Naive thymus-derived CD4-positive, alpha-beta T cell (primary cell): ENCODE results near the gene COL5A1. TPM values are rescaled to one million over a fixed set of nuclear protein-coding genes. Genes with fewer than 3 reads are reported as not detected.

Source experiments
- ATAC-seq: fragments of 150-1000 bp; cut with Tn5 transposase; 2 replicates; pipeline ENCODE4 v1.10.0; 2021; ENCODE audit warnings: mild to moderate bottlenecking, moderate library complexity
- CTCF ChIA-PET: fragments of 350-600 bp; sonication (Branson Sonifier 250); formaldehyde crosslinking; loops from one replicate; lab custom pipeline; 2021; ENCODE audit warnings: antibody characterized with exemption; lab: Charles Lee
- POLR2A ChIA-PET: fragments of 350-600 bp; sonication (Branson Sonifier 250); formaldehyde crosslinking; loops from one replicate; lab custom pipeline; 2021; ENCODE audit warnings: antibody characterized with exemption, inconsistent platforms; lab: Charles Lee
- DNase-seq, 9 donors: peaks; one replicate each; pipeline versions ENCODE4 v3.0.0 to v3.0.0-alpha.2; 2020 to 2022; ENCODE audit warnings: mixed read lengths in 1 of 9
- H3K27ac ChIP-seq: one replicate; pipeline ENCODE4 v1.7.0; 2013; ENCODE audit warnings: mild to moderate bottlenecking, low read depth, low read length, moderate library complexity
- H3K27me3 ChIP-seq, 2 donors: one replicate each; pipeline ENCODE4 v1.7.0; 2013; ENCODE audit warnings: low read length in 2 of 2, mild to moderate bottlenecking in 2 of 2, moderate library complexity in 2 of 2; ENCODE audit not compliant: control insufficient read depth in 2 of 2, insufficient read depth in 2 of 2
- H3K36me3 ChIP-seq, 3 experiments: 1 replicate in 2 of 3; 2 replicates in 1 of 3; pipeline ENCODE4 v1.7.0; 2013; ENCODE audit warnings: low read length in 3 of 3, mild to moderate bottlenecking in 3 of 3, moderate library complexity in 1 of 3; ENCODE audit not compliant: insufficient read depth in 3 of 3, control insufficient read depth in 2 of 3
- H3K4me1 ChIP-seq, 2 donors: one replicate each; pipeline ENCODE4 v1.7.0; 2013; ENCODE audit warnings: low read length in 2 of 2, mild to moderate bottlenecking in 2 of 2, moderate library complexity in 1 of 2; ENCODE audit not compliant: control insufficient read depth in 2 of 2, insufficient read depth in 2 of 2
- H3K4me3 ChIP-seq: 2 replicates; pipeline ENCODE4 v1.7.0; 2013; ENCODE audit warnings: mild to moderate bottlenecking, low read length
- H3K9me3 ChIP-seq, 3 experiments: 1 replicate in 2 of 3; 2 replicates in 1 of 3; pipeline ENCODE4 v1.7.0; 2013; ENCODE audit warnings: low read length in 3 of 3; ENCODE audit not compliant: control insufficient read depth in 2 of 3
- H3K27ac Mint-ChIP-seq, 9 donors: one replicate each; pipeline ENCODE4 v1.8.0; 2020 to 2022; ENCODE audit warnings: mixed read lengths in 9 of 9, mild to moderate bottlenecking in 8 of 9, moderate library complexity in 5 of 9, inconsistent platforms in 2 of 9
- H3K27me3 Mint-ChIP-seq, 5 donors: one replicate each; pipeline ENCODE4 v1.8.0; 2021 to 2022; ENCODE audit warnings: mixed read lengths in 5 of 5, mild to moderate bottlenecking in 1 of 5
- H3K36me3 Mint-ChIP-seq, 5 donors: one replicate each; pipeline ENCODE4 v1.8.0; 2020 to 2022; ENCODE audit warnings: mixed read lengths in 5 of 5, mild to moderate bottlenecking in 3 of 5, inconsistent platforms in 1 of 5
- H3K4me1 Mint-ChIP-seq, 7 donors: one replicate each; pipeline ENCODE4 v1.8.0; 2020 to 2022; ENCODE audit warnings: mixed read lengths in 7 of 7, mild to moderate bottlenecking in 3 of 7, inconsistent platforms in 1 of 7
- H3K4me3 Mint-ChIP-seq, 10 donors: one replicate each; pipeline ENCODE4 v1.8.0; 2020 to 2022; ENCODE audit warnings: mild to moderate bottlenecking in 10 of 10, mixed read lengths in 10 of 10, moderate library complexity in 6 of 10, inconsistent platforms in 2 of 10
- H3K9me3 Mint-ChIP-seq, 11 donors: one replicate each; pipeline ENCODE4 v1.8.0; 2020 to 2022; ENCODE audit warnings: mixed read lengths in 11 of 11, mild to moderate bottlenecking in 4 of 11, inconsistent platforms in 1 of 11, moderate library complexity in 1 of 11
- intact Hi-C, 2 donors: fragments of 100-400 bp; cut with micrococcal nuclease; formaldehyde crosslinking; loops; one replicate each; pipeline ENCODE4 v1.15.1; 2023
- polyA plus RNA-seq, 2 donors: library from polyadenylated mRNA; unstranded; fragments of 300-500 nt; fragmentation: Illumina TruSeq; gene quantifications; one replicate each; pipeline ENCODE4 v1.2.3, GENCODE V29; 2021
- total RNA-seq, 6 experiments: library from RNA in 5 of 6; stranded (reverse) in 5 of 6; gene quantifications; 1 replicate in 5 of 6; 2 replicates in 1 of 6; pipeline ENCODE4 v1.2.3 and lab custom pipeline; 2021 to 2026

Gene COL5A1
- total and polyA plus RNA-seq, 7 experiments from 2014 or later: 0.16 to 0.56 (median 0.24) TPM; not detected in 2

DNA sequence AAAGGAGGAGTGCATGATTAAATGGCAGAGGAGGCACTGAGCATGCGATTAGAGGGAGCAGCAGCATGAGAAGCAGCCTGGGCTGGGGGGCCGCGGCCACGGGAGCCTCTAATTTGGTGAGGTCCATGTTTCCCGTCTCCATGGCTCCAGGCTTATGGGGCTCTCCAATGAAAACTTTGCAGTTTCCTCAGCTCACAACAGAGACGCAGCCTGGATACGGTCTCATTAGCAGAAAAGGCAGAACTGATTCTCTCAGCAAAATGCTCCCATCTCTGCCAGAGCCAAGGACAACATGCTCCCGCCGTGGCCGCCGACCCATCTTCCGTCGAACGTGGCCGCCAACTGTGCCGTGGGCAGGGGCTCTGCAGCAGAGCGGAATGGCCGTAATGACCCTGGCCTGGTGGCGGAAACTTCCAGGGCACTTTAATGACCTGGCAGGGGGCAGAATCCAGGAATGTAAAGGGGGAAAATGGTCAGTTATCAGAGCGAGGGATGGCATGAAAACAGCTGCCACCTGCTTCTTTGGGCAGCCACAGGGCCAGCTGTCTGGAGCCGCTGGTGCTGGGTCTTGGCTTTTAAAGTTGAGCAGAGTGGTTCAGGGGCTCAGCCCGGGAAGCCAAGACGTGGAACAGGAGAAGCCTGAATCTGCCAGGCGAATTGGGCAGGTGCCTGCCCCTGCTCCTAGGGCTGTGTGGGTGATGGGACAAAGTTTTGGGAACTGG, 76.5 kb downstream of the COL5A1 start:
- Mint-ChIP-seq H3K9me3 (peaks cover 0 to 15% (median 0%) of the 10 kb centered on the region in 11 donors), H3K27ac (no peak overlapping the region), H3K36me3 (peaks cover 0 to 5% (median 2%) of the 10 kb centered on the region in 5 donors), H3K4me1 (peaks cover 0 to 11% (median 3%) of the 10 kb centered on the region in 7 donors), H3K27me3 (peaks cover 0 to 19% (median 5%) of the 10 kb centered on the region in 5 donors), H3K4me3 (no peak overlapping the region)
- Histone ChIP-seq H3K27me3 (no peaks in the 10 kb centered on the region), H3K4me1 (no peaks in the 10 kb centered on the region), H3K9me3 (no peaks in the 10 kb centered on the region), H3K27ac (no peak overlapping the region), H3K4me3 (no peak overlapping the region), H3K36me3 (no peaks in the 10 kb centered on the region)
- DNase-seq (no peak), ATAC-seq (no peak)
- intact Hi-C loops: no loop called here
- CTCF ChIA-PET: no interaction called here
- POLR2A ChIA-PET: no interaction called here

GRCh38 chr9:134719331-134719730, 77.7 kb downstream of the COL5A1 start:
- intact Hi-C loops: no loop called here
- H3K9me3 Mint-ChIP-seq: peaks cover 0 to 5% (median 0%) of the 10 kb centered on the region in 11 donors
- CTCF ChIA-PET: no interaction called here
- H3K36me3 ChIP-seq: no peaks in the 10 kb centered on the region
- ATAC-seq (peak; percentile 14), DNase-seq (no peak)
- POLR2A ChIA-PET: no interaction called here
- no peak overlapping the region for H3K27ac Mint-ChIP-seq
- peaks cover 0 to 29% (median 7%) of the 10 kb centered on the region in 5 donors for H3K27me3 Mint-ChIP-seq
- H3K36me3 Mint-ChIP-seq: peaks cover 0 to 4% (median 0%) of the 10 kb centered on the region in 5 donors
- no peak overlapping the region for H3K4me3 Mint-ChIP-seq
- H3K4me1 Mint-ChIP-seq: peaks cover 0 to under 1% (median 0%) of the 10 kb centered on the region in 7 donors
- no peak overlapping the region for H3K27ac ChIP-seq
- H3K4me3 ChIP-seq: no peak overlapping the region
- no peaks in the 10 kb centered on the region for H3K9me3 ChIP-seq
- no peaks in the 10 kb centered on the region for H3K27me3 ChIP-seq
- H3K4me1 ChIP-seq: no peaks in the 10 kb centered on the region

GRCh38 chr9:134720136-134720753, 78.6 kb downstream of the COL5A1 start:
- Histone ChIP-seq H3K4me3 (no peak overlapping the region), H3K27ac (no peak overlapping the region), H3K36me3 (no peaks in the 10 kb centered on the region), H3K4me1 (no peaks in the 10 kb centered on the region), H3K9me3 (no peaks in the 10 kb centered on the region), H3K27me3 (no peaks in the 10 kb centered on the region)
- ATAC-seq: no peak
- Mint-ChIP-seq H3K27me3 (peaks cover 0 to 32% (median 7%) of the 10 kb centered on the region in 5 donors), H3K4me3 (no peak overlapping the region), H3K9me3 (no peaks in the 10 kb centered on the region), H3K4me1 (peaks cover 0 to 4% (median under 1%) of the 10 kb centered on the region in 7 donors), H3K27ac (no peak overlapping the region), H3K36me3 (peaks cover 0 to 4% (median 0%) of the 10 kb centered on the region in 5 donors)
- POLR2A ChIA-PET: no interaction called here
- no peak for DNase-seq
- CTCF ChIA-PET: no interaction called here
- intact Hi-C loops: no loop called here

GRCh38 chr9:134720796-134721195, 79.2 kb downstream of the COL5A1 start:
- DNase-seq: no peak
- CTCF ChIA-PET: no interaction called here
- H3K27me3 ChIP-seq: no peaks in the 10 kb centered on the region
- H3K4me3 Mint-ChIP-seq: no peak overlapping the region
- no peaks in the 10 kb centered on the region for H3K4me1 ChIP-seq
- H3K9me3 Mint-ChIP-seq: no peaks in the 10 kb centered on the region
- no peak overlapping the region for H3K27ac Mint-ChIP-seq
- peaks cover 0 to 4% (median 0%) of the 10 kb centered on the region in 5 donors for H3K36me3 Mint-ChIP-seq
- peaks cover 0 to 37% (median 7%) of the 10 kb centered on the region in 5 donors for H3K27me3 Mint-ChIP-seq
- no peak overlapping the region for H3K4me3 ChIP-seq
- intact Hi-C loops: no loop called here
- no peak overlapping the region for H3K27ac ChIP-seq
- POLR2A ChIA-PET: no interaction called here
- ATAC-seq: no peak
- no peaks in the 10 kb centered on the region for H3K9me3 ChIP-seq
- no peaks in the 10 kb centered on the region for H3K36me3 ChIP-seq
- peaks cover 4 to 9% (median 6%) of the 10 kb centered on the region in 7 donors for H3K4me1 Mint-ChIP-seq

DNA sequence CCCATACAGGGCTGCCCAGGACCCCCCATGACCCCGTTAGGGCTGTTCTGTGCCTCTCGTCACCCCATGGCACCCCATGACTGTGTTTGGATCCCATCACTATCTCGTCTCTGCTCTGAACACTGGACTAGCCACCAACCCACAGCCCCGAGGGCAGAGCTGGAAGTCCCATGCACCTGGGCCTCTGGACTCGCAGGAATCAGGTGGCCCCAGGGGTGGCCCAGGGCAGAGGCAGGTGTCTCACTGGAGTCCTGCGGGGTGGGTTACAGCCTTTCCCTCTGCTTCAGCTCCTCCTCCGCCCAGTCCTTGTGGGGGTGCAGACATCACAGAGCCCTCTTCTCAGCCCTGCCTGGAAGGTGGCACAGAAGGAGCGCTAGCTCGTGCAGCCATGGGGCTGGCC, 79.7 kb downstream of the COL5A1 start:
- ChIA-PET POLR2A (no interaction called here), CTCF (no interaction called here)
- Mint-ChIP-seq H3K9me3 (no peaks in the 10 kb centered on the region), H3K36me3 (peaks cover 0 to 4% (median 0%) of the 10 kb centered on the region in 5 donors), H3K27ac (no peak overlapping the region), H3K4me3 (no peak overlapping the region), H3K27me3 (peaks cover 0 to 37% (median 7%) of the 10 kb centered on the region in 5 donors), H3K4me1 (peaks cover 4 to 9% (median 6%) of the 10 kb centered on the region in 7 donors)
- intact Hi-C loops: no loop called here
- Histone ChIP-seq H3K4me3 (no peak overlapping the region), H3K27me3 (no peaks in the 10 kb centered on the region), H3K4me1 (no peaks in the 10 kb centered on the region), H3K9me3 (no peaks in the 10 kb centered on the region), H3K36me3 (no peaks in the 10 kb centered on the region), H3K27ac (no peak overlapping the region)
- ATAC-seq: no peak
- DNase-seq: no peak

DNA sequence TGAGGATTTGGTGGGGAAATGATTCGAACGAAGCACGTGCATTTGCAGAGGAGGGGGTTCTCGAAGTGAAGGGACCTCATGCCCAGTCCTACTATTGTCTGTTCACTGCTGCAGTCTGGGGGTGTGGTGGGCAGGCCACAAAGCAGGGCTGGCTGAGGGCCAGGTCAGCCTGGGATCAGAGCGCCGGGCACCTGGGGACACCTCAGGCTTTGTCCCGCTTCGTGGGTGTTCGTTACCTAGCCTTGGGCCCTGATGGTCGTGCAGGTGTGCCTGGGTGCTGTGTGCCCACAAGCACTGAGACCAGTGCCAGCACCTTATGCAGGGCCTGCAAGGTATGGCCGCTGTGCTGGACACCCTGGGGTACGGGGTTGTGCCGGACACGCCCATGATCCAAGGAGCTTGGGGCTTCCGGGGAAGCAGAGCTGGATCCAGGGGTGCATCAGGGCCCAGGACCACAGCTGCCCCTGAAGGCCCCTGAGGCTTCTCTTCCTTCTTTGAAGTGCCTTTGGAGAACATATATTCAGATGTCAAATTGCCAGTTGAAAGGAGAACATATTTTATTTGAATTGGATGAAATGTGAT, 80.6 kb downstream of the COL5A1 start:
- Mint-ChIP-seq H3K27me3 (peaks cover 0 to 37% (median 7%) of the 10 kb centered on the region in 5 donors), H3K4me3 (no peak overlapping the region), H3K9me3 (no peaks in the 10 kb centered on the region), H3K36me3 (peaks cover 0 to 4% (median 0%) of the 10 kb centered on the region in 5 donors), H3K27ac (no peak overlapping the region), H3K4me1 (peaks cover 4 to 9% (median 6%) of the 10 kb centered on the region in 7 donors)
- ChIA-PET POLR2A (no interaction called here), CTCF (no interaction called here)
- intact Hi-C loops: no loop called here
- Histone ChIP-seq H3K4me3 (no peak overlapping the region), H3K27ac (no peak overlapping the region), H3K4me1 (no peaks in the 10 kb centered on the region), H3K27me3 (no peaks in the 10 kb centered on the region), H3K9me3 (no peaks in the 10 kb centered on the region), H3K36me3 (no peaks in the 10 kb centered on the region)
- ATAC-seq (no peak), DNase-seq (no peak)
